Measurements from ENCODE around the gene ZNF408.

- TF ChIP-seq POLR2A (IDR thresholded peaks at IDR 0.05; ENCODE audit: low read depth, low read length) (no peak), SPI1 (IDR thresholded peaks at IDR 0.05; ENCODE audit: low read depth, low read length) (no peak), POLR2AphosphoS5 (IDR thresholded peaks at IDR 0.05; ENCODE audit: low read depth, low read length) (no peak), TAF1 (IDR thresholded peaks at IDR 0.05; ENCODE audit: low read depth, low read length) (no peak), POU2F2 (IDR thresholded peaks at IDR 0.05; ENCODE audit: low read depth, low read length) (no peak)
Observed at GRCh38 chr11:46743043-46743442, 42.2 kb downstream of the ZNF408 start.

Data from GM12891 (cell line).